ENCODE data around the gene RASGEF1C.
A peak's percentile ranks its signal among the peaks of the same experiment; 100 is the strongest.

RASGEF1C gene

GRCh38 chr5:180088561-180088960 is 120.5 kb downstream of the RASGEF1C start:
- H3K4me1 ChIP-seq (ENCODE audit: control insufficient read depth, insufficient read depth, low read length): no peaks in the 10 kb centered on the region; the same call in 1 of the 2 replicates
- H3K36me3 ChIP-seq (ENCODE audit: control insufficient read depth in 2 of 2, insufficient read depth in 1 of 2, low read length in 2 of 2): no peaks in the 10 kb centered on the region
- no peaks in the 10 kb centered on the region for H3K9me3 ChIP-seq (ENCODE audit: control insufficient read depth, insufficient read depth, low read depth, low read length)
- H3K4me3 ChIP-seq (ENCODE audit: low read depth, low read length): no peak overlapping the region
- no peak overlapping the region for H3K27ac ChIP-seq (ENCODE audit: extremely low read depth, low read depth, low read length)
- ChIA-PET CTCF (interaction anchor here (0.7 to 1.2 kb wide), 2 partner anchors 180 to 449 kb away, joined by 3 read pairs; no protein-coding TSS in a partner anchor), POLR2A (interaction anchor here (1.5 kb wide), 1 partner anchor 17 kb away, joined by 3 read pairs; the partner anchor contains the start of gene RNF130)
- TF ChIP-seq EGR2 (tag by site-specific recombination; IDR thresholded peaks at IDR 0.05; ENCODE audit: low read depth) (no peak), ZEB2 (tag by site-specific recombination; IDR thresholded peaks at IDR 0.05) (no peak), ATF2 (tag by site-specific recombination; IDR thresholded peaks at IDR 0.05; ENCODE audit: low read depth) (no peak), ZNF658 (tag by site-specific recombination; IDR thresholded peaks at IDR 0.05) (no peak), ZSCAN4 (tag by site-specific recombination; IDR thresholded peaks at IDR 0.05) (no peak)

- ChIA-PET CTCF (no interaction called here), POLR2A (no interaction called here)
- Histone ChIP-seq H3K4me3 (ENCODE audit: low read depth, low read length) (no peak overlapping the region), H3K4me1 (ENCODE audit: control insufficient read depth, insufficient read depth, low read length) (no peaks in the 10 kb centered on the region; the same call in 1 of the 2 replicates), H3K9me3 (ENCODE audit: control insufficient read depth, insufficient read depth, low read depth, low read length) (no peaks in the 10 kb centered on the region), H3K36me3 (ENCODE audit: control insufficient read depth in 2 of 2, insufficient read depth in 1 of 2, low read length in 2 of 2) (no peaks in the 10 kb centered on the region), H3K27ac (ENCODE audit: extremely low read depth, low read depth, low read length) (no peak overlapping the region)
- TF ChIP-seq ZNF121 (tag by site-specific recombination; IDR thresholded peaks at IDR 0.05) (0 out of 2 replicates have a peak, but pooled peaks have one; percentile 59), ZNF2 (tag by site-specific recombination; IDR thresholded peaks at IDR 0.05) (no peak)
These were observed 122.1 kb downstream of the RASGEF1C start for GRCh38 chr5:180086816-180087399.

GRCh38 chr5:180085837-180086236 is 123.2 kb downstream of the RASGEF1C start:
- ChIA-PET CTCF (interaction anchor here (0.7 kb wide), 1 partner anchor 123 kb away, joined by 3 read pairs; no protein-coding TSS in a partner anchor), POLR2A (no interaction called here)
- no peaks in the 10 kb centered on the region for H3K36me3 ChIP-seq (ENCODE audit: control insufficient read depth in 2 of 2, insufficient read depth in 1 of 2, low read length in 2 of 2)
- H3K27ac ChIP-seq (ENCODE audit: extremely low read depth, low read depth, low read length): no peak overlapping the region
- no peaks in the 10 kb centered on the region for H3K9me3 ChIP-seq (ENCODE audit: control insufficient read depth, insufficient read depth, low read depth, low read length)
- H3K4me1 ChIP-seq (ENCODE audit: control insufficient read depth, insufficient read depth, low read length): no peaks in the 10 kb centered on the region; the same call in 1 of the 2 replicates
- TF ChIP-seq ZSCAN18 (tag by site-specific recombination; IDR thresholded peaks at IDR 0.05): no peak
- no peak for TF ChIP-seq ZBTB48 (tag by site-specific recombination; IDR thresholded peaks at IDR 0.05)
- no peak for TF ChIP-seq ZBTB26 (tag by site-specific recombination; optimal IDR thresholded peaks at IDR 0.05)
- no peak for TF ChIP-seq ZNF561 (tag by site-specific recombination; IDR thresholded peaks at IDR 0.05; ENCODE audit: borderline replicate concordance)
- TF ChIP-seq ZNF48 (tag by site-specific recombination; IDR thresholded peaks at IDR 0.05): no peak
- TF ChIP-seq YY2 (tag by site-specific recombination; IDR thresholded peaks at IDR 0.05): no peak
- no peak for TF ChIP-seq ZNF596 (tag by site-specific recombination; IDR thresholded peaks at IDR 0.05)
- TF ChIP-seq ZNF621 (tag by site-specific recombination; IDR thresholded peaks at IDR 0.05): no peak
- no peak for TF ChIP-seq ZNF580 (tag by site-specific recombination; IDR thresholded peaks at IDR 0.05)
- TF ChIP-seq ZFP3 (tag by site-specific recombination; IDR thresholded peaks at IDR 0.05; ENCODE audit: low read depth): no peak
- no peak for TF ChIP-seq ZNF645 (tag by site-specific recombination; IDR thresholded peaks at IDR 0.05)
- H3K4me3 ChIP-seq (ENCODE audit: low read depth, low read length): no peak overlapping the region
